Neural cell (in vitro differentiated cells): ENCODE data around the gene SERPINH1. TPM values are rescaled to one million over a fixed set of nuclear protein-coding genes. Genes with fewer than 3 reads are reported as not detected.

Experiments
- H2AFZ ChIP-seq: fragments of 200-600, 300-800 bp; sonication (generic), shearing (Covaris generic); 2 replicates; pipeline ENCODE4 v1.6.0; 2014; ENCODE audit warnings: low read depth, mild to moderate bottlenecking, antibody characterized with exemption, low read length, moderate library complexity
- H3F3A ChIP-seq: fragments of 200-600 bp; shearing (Covaris generic); 2 replicates; pipeline ENCODE4 v1.6.1; 2016; ENCODE audit warnings: mild to moderate bottlenecking, moderate library complexity, mixed read lengths, antibody characterized with exemption, low read length; ENCODE audit not compliant: insufficient read depth, poor library complexity, severe bottlenecking
- H3K27ac ChIP-seq: fragments of 200-600, 300-800 bp; sonication (generic), shearing (Covaris generic); 2 replicates; pipeline ENCODE4 v1.5.1; 2014; ENCODE audit warnings: mild to moderate bottlenecking, low read length, moderate library complexity
- H3K27me3 ChIP-seq: fragments of 300-800, 200-600 bp; sonication (generic), shearing (Covaris generic); 2 replicates; pipeline ENCODE4 v1.6.0; 2014; ENCODE audit warnings: mild to moderate bottlenecking, low read depth, low read length, moderate library complexity; ENCODE audit not compliant: insufficient read depth
- H3K36me3 ChIP-seq: fragments of 300-800, 200-600 bp; sonication (generic), shearing (Covaris generic); 2 replicates; pipeline ENCODE4 v1.5.1; 2014; ENCODE audit warnings: mild to moderate bottlenecking, antibody characterized with exemption, low read length, moderate library complexity; ENCODE audit not compliant: insufficient read depth
- H3K4me2 ChIP-seq: fragments of 300-800, 200-600 bp; sonication (generic), shearing (Covaris generic); 2 replicates; pipeline ENCODE4 v1.6.0; 2014; ENCODE audit warnings: mild to moderate bottlenecking, low read length
- H3K4me3 ChIP-seq: fragments of 300-800, 200-600 bp; sonication (generic), shearing (Covaris generic); 2 replicates; pipeline ENCODE4 v1.5.1; 2014; ENCODE audit warnings: mild to moderate bottlenecking, low read length, moderate library complexity
- H3K79me2 ChIP-seq: fragments of 200-600 bp; shearing (Covaris generic); replicated peaks from 2 replicates; pipeline ENCODE4 v1.6.0; 2014; ENCODE audit warnings: mild to moderate bottlenecking, low read length, moderate library complexity; ENCODE audit not compliant: insufficient read depth
- H3K9ac ChIP-seq: fragments of 300-800, 200-600 bp; sonication (generic), shearing (Covaris generic); 2 replicates; pipeline ENCODE4 v1.6.1; 2016; ENCODE audit warnings: mild to moderate bottlenecking, low read length, mixed read lengths
- H3K9me2 ChIP-seq: fragments of 200-600 bp; shearing (Covaris generic); 2 replicates; pipeline ENCODE4 v1.6.1; 2016; ENCODE audit warnings: mild to moderate bottlenecking, low read length, mixed read lengths; ENCODE audit not compliant: insufficient read depth
- H3K9me3 ChIP-seq: fragments of 200-600, 300-800 bp; sonication (generic), shearing (Covaris generic); 2 replicates; pipeline ENCODE4 v1.6.1; 2016; ENCODE audit warnings: mild to moderate bottlenecking, mixed run types, low read length, moderate library complexity, mixed read lengths
- H4K20me1 ChIP-seq: fragments of 200-600 bp; shearing (Covaris generic); 2 replicates; pipeline ENCODE4 v1.6.1; 2016; ENCODE audit warnings: mild to moderate bottlenecking, mixed run types; ENCODE audit not compliant: insufficient read depth
- CTCF ChIP-seq: fragments of 450-650 bp; IDR thresholded peaks from 2 replicates; pipeline ENCODE4 v1.5.1; 2014; ENCODE audit warnings: antibody characterized with exemption, mild to moderate bottlenecking, moderate library complexity; ENCODE audit not compliant: poor library complexity, severe bottlenecking
- EP300 ChIP-seq: fragments of 450-650 bp; conservative IDR thresholded peaks from 2 replicates; pipeline ENCODE4 v1.6.1; 2014; ENCODE audit warnings: antibody characterized with exemption, mild to moderate bottlenecking, moderate library complexity; ENCODE audit not compliant: poor library complexity, severe bottlenecking
- EZH2 ChIP-seq: fragments of 200-600, 300-800 bp; shearing (Covaris generic), sonication (generic); IDR thresholded peaks from 2 replicates; pipeline ENCODE4 v1.6.1; 2014; ENCODE audit warnings: antibody characterized with exemption, low read length, borderline replicate concordance, mild to moderate bottlenecking; ENCODE audit not compliant: insufficient read depth, poor library complexity, severe bottlenecking
- MXI1 ChIP-seq: fragments of 450-650 bp; conservative IDR thresholded peaks from 2 replicates; pipeline ENCODE4 v1.6.1; 2014; ENCODE audit warnings: antibody characterized with exemption, mild to moderate bottlenecking; ENCODE audit not compliant: poor library complexity, severe bottlenecking
- POLR2AphosphoS5 ChIP-seq: IDR thresholded peaks from 2 replicates; pipeline ENCODE4 v1.6.1; 2012
- RAD21 ChIP-seq: fragments of 450-650 bp; conservative IDR thresholded peaks from 2 replicates; pipeline ENCODE4 v1.6.1; 2014; ENCODE audit warnings: antibody characterized with exemption, mild to moderate bottlenecking, moderate library complexity
- REST ChIP-seq: IDR thresholded peaks from 2 replicates; pipeline ENCODE4 v1.6.1; 2012; ENCODE audit warnings: borderline replicate concordance
- SMC3 ChIP-seq: fragments of 450-650 bp; conservative IDR thresholded peaks from 2 replicates; pipeline ENCODE4 v1.6.1; 2014; ENCODE audit warnings: antibody characterized with exemption, mild to moderate bottlenecking, moderate library complexity; ENCODE audit not compliant: poor library complexity
- TAF1 ChIP-seq: IDR thresholded peaks from 2 replicates; pipeline ENCODE4 v1.6.1; 2012; ENCODE audit warnings: low read depth
- polyA plus RNA-seq: library from polyadenylated mRNA; depleted of rRNA; stranded (reverse); fragments of >200 nt; gene quantifications from 2 replicates; pipeline ENCODE4 v1.2.3, GENCODE V29; 2014

Gene SERPINH1
- polyA plus RNA-seq, 1 donor from 2014 or later: 16.1 TPM

GRCh38 chr11:75589051-75589450, 27.0 kb downstream of the SERPINH1 start:
- Histone ChIP-seq H3F3A (peaks cover 3% of the 10 kb centered on the region), H3K36me3 (no peaks in the 10 kb centered on the region), H4K20me1 (no peaks in the 10 kb centered on the region), H3K9ac (no peak overlapping the region), H3K9me2 (no peaks in the 10 kb centered on the region), H3K4me3 (no peak overlapping the region), H3K27me3 (no peaks in the 10 kb centered on the region), H3K79me2 (no peaks in the 10 kb centered on the region), H3K9me3 (no peaks in the 10 kb centered on the region), H2AFZ (no peak overlapping the region), H3K27ac (no peak overlapping the region), H3K4me2 (no peak overlapping the region)
- TF ChIP-seq REST (no peak), POLR2AphosphoS5 (no peak), SMC3 (no peak), EP300 (no peak), CTCF (no peak), TAF1 (no peak), MXI1 (no peak), EZH2 (no peak), RAD21 (no peak)

GRCh38 chr11:75589933-75590332, 27.9 kb downstream of the SERPINH1 start:
- Histone ChIP-seq H3K27me3 (no peaks in the 10 kb centered on the region), H3K27ac (no peak overlapping the region), H3K9ac (no peak overlapping the region), H3K9me2 (no peaks in the 10 kb centered on the region), H3K4me2 (no peak overlapping the region), H3K36me3 (no peaks in the 10 kb centered on the region), H2AFZ (no peak overlapping the region), H3K4me3 (no peak overlapping the region), H3F3A (no peaks in the 10 kb centered on the region), H4K20me1 (no peaks in the 10 kb centered on the region), H3K9me3 (no peaks in the 10 kb centered on the region), H3K79me2 (no peaks in the 10 kb centered on the region)
- no peak for TF ChIP-seq TAF1
- TF ChIP-seq SMC3: no peak
- TF ChIP-seq EP300: no peak
- no peak for TF ChIP-seq EZH2
- no peak for TF ChIP-seq RAD21
- TF ChIP-seq CTCF: no peak
- TF ChIP-seq REST: no peak
- no peak for TF ChIP-seq POLR2AphosphoS5
- no peak for TF ChIP-seq MXI1
